Neutrophil (primary cell): ENCODE data around the gene PFKFB2.

Source experiments
- H3K27ac ChIP-seq: fragments of 200-600 bp; sonication (generic); 2 replicates; pipeline ENCODE4 v1.5.1; 2016; ENCODE audit warnings: mild to moderate bottlenecking, moderate library complexity
- H3K27me3 ChIP-seq: fragments of 200-600 bp; sonication (generic); 2 replicates; pipeline ENCODE4 v1.6.0; 2016; ENCODE audit warnings: mild to moderate bottlenecking
- H3K36me3 ChIP-seq: fragments of 200-600 bp; sonication (generic); 2 replicates; pipeline ENCODE4 v1.5.1; 2017
- H3K4me1 ChIP-seq, 2 experiments: fragments of 200-600 bp in 1 of 2; sonication (generic) in 1 of 2; 1 replicate in 1 of 2; 2 replicates in 1 of 2; pipeline versions ENCODE4 v1.5.1 to v1.6.1; 2013 to 2016; ENCODE audit warnings: low read depth in 1 of 2, low read length in 1 of 2, mild to moderate bottlenecking in 1 of 2, moderate library complexity in 1 of 2; ENCODE audit not compliant: control insufficient read depth in 1 of 2, insufficient read depth in 1 of 2
- H3K4me3 ChIP-seq, 2 experiments: fragments of 200-600 bp in 1 of 2; sonication (generic) in 1 of 2; 1 replicate in 1 of 2; 2 replicates in 1 of 2; pipeline ENCODE4 v1.5.1; 2013 to 2016; ENCODE audit warnings: low read depth in 1 of 2, low read length in 1 of 2, mild to moderate bottlenecking in 1 of 2, moderate library complexity in 1 of 2
- H3K9me3 ChIP-seq: fragments of 200-600 bp; sonication (generic); 2 replicates; pipeline ENCODE4 v1.5.1; 2016
- TF ChIP-seq, protein P1 (sequence below): fragments of 200-600 bp; sonication (generic); IDR thresholded peaks from 2 replicates; pipeline ENCODE4 v1.5.1; 2016; ENCODE audit warnings: antibody characterized with exemption

PFKFB2 gene

GRCh38 chr1:207052911-207053769 lies at the start of gene PFKFB2:
Gene PFKFB2 (plus strand): TSS chr1:207053275. CDS start chr1:207054718, 1,443 bp downstream.
- Histone ChIP-seq H3K27me3 (no peaks in the 10 kb centered on the region), H3K9me3 (no peaks in the 10 kb centered on the region), H3K36me3 (peaks cover 14% of the 10 kb centered on the region), H3K27ac (peak within 1 kb of the TSS; percentile 92), H3K4me1 (peaks cover 85 to 91% of the 10 kb centered on the region in 2 experiments), H3K4me3 (peak within 1 kb of the TSS; percentile 72 to 82)
- TF ChIP-seq, protein P1, sequence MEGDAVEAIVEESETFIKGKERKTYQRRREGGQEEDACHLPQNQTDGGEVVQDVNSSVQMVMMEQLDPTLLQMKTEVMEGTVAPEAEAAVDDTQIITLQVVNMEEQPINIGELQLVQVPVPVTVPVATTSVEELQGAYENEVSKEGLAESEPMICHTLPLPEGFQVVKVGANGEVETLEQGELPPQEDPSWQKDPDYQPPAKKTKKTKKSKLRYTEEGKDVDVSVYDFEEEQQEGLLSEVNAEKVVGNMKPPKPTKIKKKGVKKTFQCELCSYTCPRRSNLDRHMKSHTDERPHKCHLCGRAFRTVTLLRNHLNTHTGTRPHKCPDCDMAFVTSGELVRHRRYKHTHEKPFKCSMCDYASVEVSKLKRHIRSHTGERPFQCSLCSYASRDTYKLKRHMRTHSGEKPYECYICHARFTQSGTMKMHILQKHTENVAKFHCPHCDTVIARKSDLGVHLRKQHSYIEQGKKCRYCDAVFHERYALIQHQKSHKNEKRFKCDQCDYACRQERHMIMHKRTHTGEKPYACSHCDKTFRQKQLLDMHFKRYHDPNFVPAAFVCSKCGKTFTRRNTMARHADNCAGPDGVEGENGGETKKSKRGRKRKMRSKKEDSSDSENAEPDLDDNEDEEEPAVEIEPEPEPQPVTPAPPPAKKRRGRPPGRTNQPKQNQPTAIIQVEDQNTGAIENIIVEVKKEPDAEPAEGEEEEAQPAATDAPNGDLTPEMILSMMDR = peak; percentile 84

DNA sequence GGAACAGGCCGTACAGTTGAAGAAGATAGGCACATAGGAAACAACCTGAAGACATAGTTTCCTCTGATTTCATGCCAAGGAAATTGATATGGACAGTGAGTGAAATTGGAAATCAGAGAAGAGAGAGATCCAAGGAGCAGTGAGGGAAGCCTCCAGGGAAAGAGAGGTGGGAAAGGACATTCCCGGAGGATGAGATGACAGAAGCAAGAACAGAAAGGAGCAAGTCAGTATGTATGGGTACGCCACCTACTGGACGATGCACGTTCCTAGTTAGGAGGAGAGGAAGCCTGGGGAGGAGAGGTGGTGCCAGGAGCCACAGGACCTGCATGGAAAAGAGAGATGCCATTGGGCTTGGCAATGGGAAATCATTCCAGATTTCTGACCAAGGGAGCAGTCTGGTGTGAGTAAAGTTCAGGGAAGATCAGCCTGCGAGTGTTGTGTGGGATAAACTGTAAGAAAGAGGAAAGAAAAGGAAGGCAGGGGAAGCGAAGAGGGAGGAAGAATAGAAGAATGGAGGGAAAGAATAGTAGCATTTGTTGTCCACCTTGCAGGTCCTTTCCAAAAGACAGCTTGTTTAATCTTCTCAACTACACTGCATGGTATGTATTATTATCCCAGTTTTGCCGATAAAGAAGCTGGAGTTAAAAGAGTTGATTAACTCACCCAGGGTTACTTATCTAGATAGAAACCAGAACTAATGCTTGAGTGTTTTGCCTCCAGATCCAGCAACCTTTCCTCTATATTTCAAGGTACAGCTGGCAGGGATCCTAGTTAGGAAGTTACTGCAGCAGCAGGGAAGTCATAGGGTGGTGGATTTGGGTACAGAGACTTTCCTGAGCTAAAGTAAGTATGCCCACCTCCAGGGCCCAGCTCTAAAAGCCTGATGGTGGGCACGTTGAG lies 47.9 kb upstream of the PFKFB2 start:
- no peaks in the 10 kb centered on the region for H3K36me3 ChIP-seq
- TF ChIP-seq, protein P1 = no peak
- peaks cover 13 to 19% of the 10 kb centered on the region in 2 experiments for H3K4me1 ChIP-seq
- no peak overlapping the region for H3K4me3 ChIP-seq
- H3K27me3 ChIP-seq = no peaks in the 10 kb centered on the region
- H3K27ac ChIP-seq = no peak overlapping the region
- H3K9me3 ChIP-seq = no peaks in the 10 kb centered on the region

DNA sequence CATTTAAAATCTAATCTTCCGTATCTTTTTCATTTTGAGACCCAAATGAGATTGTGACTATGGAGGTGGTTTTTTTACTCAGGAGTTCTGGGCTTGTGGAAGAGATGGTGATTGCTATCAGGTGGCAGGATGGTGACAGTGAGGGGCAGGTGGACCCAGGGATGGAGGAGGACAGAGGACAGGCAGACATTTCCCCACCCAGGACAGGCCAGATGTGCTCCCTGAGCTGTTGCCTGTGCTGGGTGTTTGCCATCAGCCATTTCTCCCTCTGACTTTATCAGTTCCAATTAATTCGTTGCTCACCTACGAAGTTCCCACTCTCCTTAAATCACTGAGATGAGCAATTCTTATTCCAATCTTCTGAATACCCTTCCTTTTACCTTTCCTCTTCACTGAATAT lies 47.0 kb upstream of the PFKFB2 start:
- TF ChIP-seq, protein P1 = no peak
- H3K4me3 ChIP-seq = no peak overlapping the region
- H3K9me3 ChIP-seq = no peaks in the 10 kb centered on the region
- no peaks in the 10 kb centered on the region for H3K27me3 ChIP-seq
- no peaks in the 10 kb centered on the region for H3K36me3 ChIP-seq
- no peak overlapping the region for H3K27ac ChIP-seq
- peaks cover 8 to 13% of the 10 kb centered on the region in 2 experiments for H3K4me1 ChIP-seq

- peaks cover 8 to 11% of the 10 kb centered on the region in 2 experiments for H3K4me1 ChIP-seq
- H3K36me3 ChIP-seq = no peaks in the 10 kb centered on the region
- H3K9me3 ChIP-seq = no peaks in the 10 kb centered on the region
- H3K4me3 ChIP-seq = no peak overlapping the region
- no peaks in the 10 kb centered on the region for H3K27me3 ChIP-seq
- TF ChIP-seq, protein P1 = no peak
- no peak overlapping the region for H3K27ac ChIP-seq
Measured at GRCh38 chr1:207006914-207007313, 46.2 kb upstream of the PFKFB2 start.

GRCh38 chr1:207007352-207008033 lies 45.6 kb upstream of the PFKFB2 start:
- Histone ChIP-seq H3K4me1 (peaks cover 5 to 6% of the 10 kb centered on the region in 2 experiments), H3K27ac (no peak overlapping the region), H3K27me3 (peaks cover 4% of the 10 kb centered on the region), H3K36me3 (no peaks in the 10 kb centered on the region), H3K9me3 (no peaks in the 10 kb centered on the region), H3K4me3 (no peak overlapping the region)
- TF ChIP-seq, protein P1 = no peak
